GM19328 (cell line): ENCODE measurements around the gene FSIP1.
"Not testable (repeated sequence)": the region's sequence is repeated elsewhere in the genome, so short reads cannot be mapped to it uniquely, and the experiment has no call there.

Experiments used
- ATAC-seq: cut with Tn5 transposase; IDR thresholded peaks from one replicate; pipeline ENCODE4 v1.9.1; 2021; ENCODE audit warnings: mild to moderate bottlenecking, moderate library complexity; ENCODE audit not compliant: unreplicated experiment

The FSIP1 gene

DNA sequence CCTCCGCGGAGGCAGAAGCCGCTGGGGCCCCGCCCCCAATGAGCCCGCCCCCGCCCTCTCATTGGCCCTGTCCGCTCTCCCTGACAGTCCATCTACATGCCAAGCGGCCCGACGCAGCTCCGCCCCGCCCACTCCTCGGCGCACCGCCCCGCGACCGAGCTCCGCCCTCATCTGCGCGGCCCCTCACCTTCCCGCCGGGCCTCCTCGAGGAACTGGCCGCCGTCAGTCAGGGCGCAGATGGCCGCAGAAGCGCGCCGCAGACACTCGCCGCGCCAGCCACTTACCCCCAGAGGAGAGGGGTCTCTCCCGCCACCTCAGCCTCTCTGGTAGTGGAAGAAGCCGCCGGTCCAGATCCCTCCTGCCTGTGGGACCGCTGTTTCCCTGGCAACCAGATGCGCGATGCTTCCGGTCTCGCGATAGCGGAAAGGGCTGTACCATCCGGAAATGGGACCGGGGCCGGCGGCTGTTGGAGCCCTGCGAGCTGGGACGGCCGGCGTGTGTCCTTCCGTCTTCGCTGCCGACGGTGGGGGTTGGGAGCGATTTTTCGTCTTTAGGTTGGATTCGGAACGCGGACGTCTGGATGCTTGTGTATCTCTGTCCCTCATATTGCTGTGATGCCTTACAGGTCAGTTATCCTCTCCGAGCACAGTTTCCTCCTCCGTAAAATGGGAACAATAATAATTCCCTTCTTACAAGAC lies at the start of gene FSIP1:
Gene FSIP1 (minus strand): TSS at position 401 of the 698 bp plus-strand sequence. CDS start 6,317 bp downstream, outside the sequence.
- ATAC-seq, result peak; percentile 99

DNA sequence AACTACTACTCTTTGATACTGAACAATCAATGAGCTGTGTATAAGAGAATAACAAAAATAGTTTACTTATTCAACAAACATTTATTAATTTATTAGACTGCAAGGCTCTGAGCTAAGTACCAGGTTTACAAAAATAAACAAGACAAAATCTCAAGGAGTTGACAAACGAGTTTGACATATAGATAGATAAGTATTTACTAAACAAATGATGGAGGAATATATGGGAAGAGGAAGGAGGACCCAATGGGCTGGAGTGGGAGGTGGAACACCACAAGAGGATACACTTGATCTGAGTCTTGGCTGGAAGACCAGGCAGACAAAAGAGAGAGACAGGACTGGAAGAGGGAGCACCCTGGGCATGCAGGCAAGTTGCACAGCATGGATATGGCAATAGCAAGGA lies 47.5 kb upstream of the FSIP1 start:
- ATAC-seq, result no peak

DNA sequence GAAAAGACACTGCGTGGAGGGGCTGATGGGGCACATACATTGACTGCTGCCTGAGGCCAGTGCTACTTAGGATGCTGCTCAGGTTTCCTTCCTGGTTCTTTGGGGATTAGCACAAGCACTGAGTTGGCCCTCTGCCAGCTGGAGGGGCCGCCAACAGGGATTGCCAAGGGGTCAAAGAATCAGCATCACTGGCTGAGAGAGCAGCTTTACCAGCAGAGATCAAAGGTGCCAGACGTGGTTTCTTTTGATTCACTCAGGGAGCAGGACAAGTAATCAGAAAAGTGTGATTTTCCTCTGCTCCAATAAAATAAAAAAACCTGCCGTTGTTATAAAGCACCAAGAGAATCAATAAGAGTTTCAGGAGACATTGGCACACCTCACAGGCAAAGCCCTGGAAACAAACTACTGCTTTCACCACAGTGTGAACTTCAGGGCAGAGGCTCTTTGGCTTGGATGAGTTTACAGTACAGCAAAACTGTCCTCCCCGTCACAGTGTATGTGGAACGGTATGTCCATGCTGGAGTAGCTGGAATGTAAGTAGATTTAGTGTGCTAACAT lies 45.8 kb upstream of the FSIP1 start:
- no peak for ATAC-seq

DNA sequence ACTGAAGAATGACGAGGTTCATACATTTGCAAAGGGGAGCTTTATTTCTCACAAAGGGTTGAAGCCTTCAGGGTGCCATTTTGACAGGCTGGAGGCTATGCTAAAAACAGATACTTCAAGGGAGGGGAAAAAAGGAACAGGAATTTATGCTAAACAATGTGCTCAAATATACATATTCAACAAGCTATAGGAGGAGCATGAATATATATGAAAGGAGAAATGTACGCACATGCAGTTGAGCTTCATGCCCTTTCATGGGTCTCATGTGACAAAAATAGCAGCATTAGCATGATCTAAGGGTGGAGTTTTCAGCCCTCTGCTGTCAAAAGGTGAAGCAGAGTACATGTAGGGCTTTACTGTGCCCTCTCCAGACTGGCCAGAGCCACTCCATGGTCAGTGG lies 44.3 kb upstream of the FSIP1 start:
- no peak for ATAC-seq

DNA sequence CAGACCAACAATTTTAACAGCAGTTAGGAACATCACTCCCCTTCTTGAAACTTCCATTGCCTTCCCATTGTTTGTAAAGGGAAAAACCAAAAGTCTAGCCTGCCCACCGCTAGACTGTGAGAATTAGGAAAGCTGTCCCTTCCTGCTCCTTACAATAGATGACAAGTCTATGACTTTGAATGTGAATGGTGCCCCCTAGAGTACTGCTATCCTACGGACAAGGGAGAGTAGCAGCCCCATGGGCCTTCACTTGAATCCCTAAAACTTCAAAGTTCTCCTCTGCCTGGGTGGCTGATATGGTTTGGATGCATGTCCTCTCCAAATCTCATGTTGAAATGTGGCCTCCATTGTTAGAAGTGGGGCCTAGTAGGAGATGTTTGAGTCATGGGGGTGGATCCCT lies 41.0 kb upstream of the FSIP1 start:
- no peak for ATAC-seq

DNA sequence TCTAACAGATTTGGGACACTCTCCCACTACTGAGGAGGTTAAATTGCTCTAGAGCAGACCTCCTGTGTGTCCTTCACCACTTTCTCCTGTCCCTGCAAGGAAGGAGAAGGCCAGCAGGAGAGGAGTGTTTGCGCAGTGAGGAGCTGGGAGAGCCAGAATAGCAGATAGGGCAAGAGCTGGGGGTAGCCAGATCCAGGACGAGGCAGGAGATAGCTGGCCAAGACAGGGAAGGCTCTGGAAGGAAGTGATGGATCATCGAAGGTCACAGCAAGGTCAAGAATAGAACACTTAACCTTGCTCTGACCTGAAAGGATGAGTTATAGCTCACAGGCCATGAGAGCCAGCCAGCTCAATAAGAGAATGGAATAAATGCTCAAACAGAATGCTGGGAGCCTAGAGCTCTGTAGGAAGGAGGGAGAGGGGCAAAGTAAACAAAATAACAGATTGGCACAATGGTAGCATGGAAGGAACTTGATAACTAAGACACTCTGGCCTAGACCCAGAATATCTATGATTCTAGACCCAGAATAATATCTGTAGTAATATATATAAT lies 37.5 kb upstream of the FSIP1 start:
- ATAC-seq, result no peak

DNA sequence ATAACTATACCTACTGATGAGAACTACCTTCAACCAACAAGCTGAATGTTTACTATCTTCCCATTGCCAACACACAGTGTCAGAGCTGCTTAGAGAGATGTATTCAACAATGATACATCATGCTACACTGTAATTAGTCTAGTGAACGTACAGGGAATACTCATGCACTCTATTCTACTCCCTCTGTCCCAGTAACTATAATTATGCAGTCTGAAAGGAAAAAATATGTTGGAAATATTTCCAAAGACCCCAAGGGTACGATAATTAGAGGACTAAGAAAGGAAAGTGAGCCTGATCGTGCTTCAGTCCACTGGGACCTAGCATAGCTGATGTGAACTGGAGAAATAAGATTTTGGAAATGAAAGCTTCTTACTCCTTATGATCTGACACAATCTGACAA lies 36.9 kb upstream of the FSIP1 start:
- ATAC-seq, result no peak

DNA sequence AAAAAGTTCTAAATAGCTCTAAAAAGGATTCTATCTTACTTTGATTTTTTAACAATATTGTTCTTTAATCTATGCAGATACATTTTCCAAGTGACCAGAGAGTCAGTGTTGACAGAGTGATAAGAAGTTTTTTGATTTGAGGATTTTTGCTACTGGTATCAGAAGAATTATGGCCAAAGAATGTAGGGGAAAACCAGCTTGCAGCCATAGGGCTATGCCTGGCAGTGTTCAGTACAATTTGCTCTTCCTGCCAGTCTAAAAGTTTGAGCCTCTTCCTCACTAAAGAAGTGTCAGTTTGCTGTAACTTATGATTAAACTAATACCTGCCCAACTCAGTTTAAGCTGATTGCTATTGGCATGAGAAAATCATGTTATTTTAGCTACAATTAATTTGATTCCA lies 35.3 kb upstream of the FSIP1 start:
- ATAC-seq, result no peak

DNA sequence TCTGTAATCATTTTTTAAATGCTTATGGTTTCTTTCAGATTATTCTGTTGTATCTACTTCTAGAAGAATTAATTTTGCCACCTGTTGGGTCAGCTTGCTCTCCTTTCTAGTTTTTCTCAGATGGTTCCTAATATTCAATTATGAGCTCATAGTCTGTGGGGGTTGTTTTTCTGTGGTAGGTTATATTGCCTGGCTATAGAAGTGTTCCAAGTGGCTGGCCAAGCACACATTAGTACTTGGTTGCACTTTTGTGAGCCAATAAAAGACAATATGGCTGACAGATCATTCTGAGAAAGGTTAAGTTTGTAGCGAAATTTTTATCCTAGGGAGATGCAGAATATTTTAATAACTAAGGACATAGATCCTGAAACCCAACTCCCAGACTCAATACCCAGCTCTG lies 31.8 kb upstream of the FSIP1 start:
- no peak for ATAC-seq

DNA sequence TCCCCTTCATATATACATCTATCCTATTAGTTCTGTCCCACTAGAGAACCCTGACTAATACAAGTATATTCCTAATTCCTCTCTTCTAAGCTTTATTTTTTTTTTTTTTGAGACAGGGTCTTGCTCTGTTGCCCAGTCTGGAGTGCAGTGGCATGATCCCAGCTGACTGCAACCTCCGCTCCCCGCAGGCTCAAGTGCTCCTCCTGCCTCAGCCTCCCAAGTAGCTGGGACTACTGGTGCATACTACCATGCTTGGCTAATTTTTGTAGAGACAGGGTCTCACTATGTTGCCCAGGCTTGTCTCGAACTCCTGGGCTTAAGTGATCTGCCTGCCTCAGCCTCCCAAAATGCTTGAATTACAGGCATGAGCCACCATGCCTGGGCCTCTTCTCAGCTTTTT lies 30.0 kb upstream of the FSIP1 start:
- ATAC-seq, result not testable (repeated sequence)

DNA sequence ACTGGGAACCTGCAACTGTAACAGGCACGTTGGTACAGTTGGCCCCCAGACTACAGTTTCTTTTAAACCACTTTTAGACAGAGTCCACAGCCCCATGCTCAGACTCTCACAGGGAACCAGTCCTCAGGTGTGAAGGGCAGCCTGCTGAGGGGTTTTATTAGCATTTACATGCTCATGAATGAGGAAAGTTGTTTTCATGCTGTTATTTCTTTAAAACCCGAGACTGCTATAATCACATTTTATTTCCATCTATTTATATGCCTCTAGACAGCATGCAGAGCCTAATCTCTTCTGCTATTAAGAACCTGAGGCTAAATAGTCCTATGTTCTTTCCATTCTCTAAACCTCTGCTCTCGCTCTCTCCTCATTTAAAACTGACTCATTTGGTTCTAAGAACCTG lies 26.3 kb upstream of the FSIP1 start:
- no peak for ATAC-seq

DNA sequence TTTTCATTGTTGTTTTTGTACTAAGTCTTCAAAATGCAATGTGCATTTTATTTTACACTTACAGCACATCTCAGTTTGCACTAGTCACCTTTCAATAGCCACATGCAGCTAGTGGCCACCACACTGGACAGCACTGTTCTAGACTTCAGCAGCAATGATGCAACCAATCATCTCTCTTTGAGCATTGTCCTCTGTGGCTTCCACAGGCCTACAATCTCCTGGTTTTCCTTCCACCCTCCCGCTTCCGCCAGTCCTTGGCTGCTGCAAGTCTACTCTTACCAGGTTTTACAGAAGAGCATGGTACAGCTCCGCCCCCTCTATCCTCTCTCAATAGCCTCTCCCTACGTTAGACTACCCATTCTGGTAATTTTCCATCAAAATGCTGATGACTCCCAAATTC lies 25.1 kb upstream of the FSIP1 start:
- no peak for ATAC-seq

DNA sequence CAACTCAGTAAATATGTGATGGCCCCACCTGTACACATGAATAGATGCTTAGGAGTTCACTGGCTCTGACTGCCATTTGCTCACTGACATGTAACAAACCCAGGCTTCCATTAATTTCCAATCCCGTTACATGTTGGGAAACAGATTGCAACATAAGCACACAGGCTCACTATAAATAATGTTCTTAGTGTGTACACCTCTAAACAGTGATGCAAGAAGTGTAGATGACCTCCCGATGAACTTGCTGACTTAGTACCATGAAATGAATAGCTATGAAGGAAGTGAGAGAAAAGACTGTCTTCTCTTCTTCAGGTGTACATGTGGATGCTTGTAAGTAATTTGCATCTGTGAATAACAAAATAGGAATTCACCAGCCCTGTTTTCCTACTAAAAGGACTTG lies 21.4 kb upstream of the FSIP1 start:
- no peak for ATAC-seq

DNA sequence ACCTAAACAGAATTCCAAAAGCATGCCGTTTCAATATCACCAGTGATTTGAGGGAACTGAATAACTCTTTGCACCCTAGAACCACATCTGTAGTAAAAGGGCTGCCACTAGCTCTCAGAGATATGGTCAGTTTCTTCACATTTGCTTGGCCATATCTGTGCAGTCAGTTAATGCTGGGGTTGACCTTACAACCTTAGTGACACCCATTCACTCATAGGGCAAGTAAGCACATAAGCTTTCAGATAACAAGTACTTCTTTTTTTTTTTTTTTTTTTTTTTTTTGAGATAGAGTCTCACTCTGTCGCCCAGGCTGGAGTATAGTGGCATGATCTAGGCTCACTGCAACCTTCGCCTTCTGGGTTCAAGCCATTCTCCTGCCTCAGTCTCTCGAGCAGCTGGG lies 20.4 kb upstream of the FSIP1 start:
- no peak for ATAC-seq

DNA sequence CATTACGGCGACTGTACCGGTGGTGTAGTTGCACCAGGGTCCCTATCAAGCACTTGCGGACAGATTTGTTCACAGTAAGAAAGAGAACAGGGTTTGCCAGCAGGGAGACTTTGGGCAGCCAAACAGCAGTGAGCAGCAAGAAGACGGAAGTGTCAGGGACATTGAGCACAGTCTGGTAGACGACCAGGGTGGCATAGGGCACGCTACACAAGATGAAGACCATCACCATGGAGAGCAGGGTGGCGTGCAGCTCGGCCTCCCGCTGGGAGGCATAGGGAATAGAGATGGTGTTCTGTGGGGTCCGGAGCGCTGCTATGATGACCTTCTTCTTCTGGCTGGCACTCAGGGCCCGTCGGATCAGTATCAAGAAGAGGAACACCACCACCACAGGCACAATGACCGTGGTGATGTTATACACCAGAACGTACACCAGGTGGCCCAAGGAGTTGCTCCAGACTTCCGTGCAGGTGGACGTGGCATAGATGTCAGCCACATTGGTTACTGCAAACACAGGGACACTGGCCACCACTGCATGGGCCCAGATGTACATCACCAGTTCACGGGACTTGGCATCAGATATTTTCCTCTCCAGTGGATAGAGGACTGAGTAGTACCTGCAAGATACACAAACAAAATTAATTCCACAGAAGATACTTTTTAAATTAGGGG lies 19.1 kb upstream of the FSIP1 start:
- ATAC-seq, result peak; percentile 80

DNA sequence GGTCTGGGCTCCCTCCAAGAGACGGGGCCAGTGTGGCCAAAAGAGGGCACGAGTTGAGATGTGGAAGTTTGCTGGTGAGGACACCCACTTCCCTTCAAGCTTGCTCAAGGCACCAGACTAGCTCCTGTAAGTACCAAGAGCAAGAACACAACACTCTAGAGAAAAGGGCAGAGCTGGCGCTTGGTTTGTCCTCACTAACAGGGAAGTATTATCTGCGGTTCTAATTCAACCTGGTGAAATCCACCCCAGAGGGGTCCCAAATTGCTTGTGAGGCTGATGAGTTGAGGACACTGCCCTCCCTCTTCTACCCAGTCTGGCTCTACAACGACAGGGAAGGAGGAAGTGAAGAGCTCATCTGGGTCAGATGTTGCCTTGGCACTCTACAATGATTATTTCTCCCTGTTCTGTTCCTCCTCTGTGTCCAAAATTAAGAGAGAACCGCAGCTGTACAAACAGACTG lies 16.9 kb upstream of the FSIP1 start:
- ATAC-seq, result no peak

DNA sequence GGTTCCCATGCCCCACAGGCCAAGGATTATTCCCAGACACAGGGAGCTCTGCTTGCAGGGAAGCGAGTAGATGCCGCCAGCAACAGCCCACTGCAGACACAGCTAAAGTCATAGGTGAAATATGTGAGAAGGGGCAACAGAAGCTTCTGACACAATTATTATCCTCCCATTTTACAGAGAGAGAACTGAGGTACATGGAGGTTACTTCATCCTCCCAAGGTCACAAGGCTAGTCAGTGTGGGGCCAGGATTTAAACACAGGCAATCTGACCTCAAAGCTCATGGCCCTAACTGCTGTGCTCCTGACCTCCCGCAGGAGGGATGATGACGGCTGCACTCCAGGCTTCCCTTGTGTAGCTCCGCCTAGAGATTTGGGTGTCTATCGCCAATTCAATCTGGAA lies 15.7 kb upstream of the FSIP1 start:
- ATAC-seq, result no peak

DNA sequence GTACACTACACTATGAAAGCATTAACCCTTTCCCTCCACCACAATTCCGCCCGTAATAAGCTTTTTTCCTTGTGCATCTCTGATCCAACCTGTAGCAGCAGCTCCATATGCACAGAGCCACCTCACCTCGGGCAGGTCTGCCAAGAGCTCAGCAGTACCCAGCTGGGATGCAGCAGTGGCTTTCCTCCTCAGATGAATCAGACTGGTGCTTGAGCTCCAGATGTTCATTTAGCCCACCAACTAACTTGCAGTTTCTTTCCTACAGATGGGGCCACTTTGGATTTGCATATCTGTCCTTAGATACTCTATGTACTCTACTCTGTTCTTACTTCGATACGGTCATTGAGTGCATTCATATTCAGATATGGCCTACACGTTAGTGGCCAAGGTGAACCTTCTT lies 14.8 kb upstream of the FSIP1 start:
- no peak for ATAC-seq

DNA sequence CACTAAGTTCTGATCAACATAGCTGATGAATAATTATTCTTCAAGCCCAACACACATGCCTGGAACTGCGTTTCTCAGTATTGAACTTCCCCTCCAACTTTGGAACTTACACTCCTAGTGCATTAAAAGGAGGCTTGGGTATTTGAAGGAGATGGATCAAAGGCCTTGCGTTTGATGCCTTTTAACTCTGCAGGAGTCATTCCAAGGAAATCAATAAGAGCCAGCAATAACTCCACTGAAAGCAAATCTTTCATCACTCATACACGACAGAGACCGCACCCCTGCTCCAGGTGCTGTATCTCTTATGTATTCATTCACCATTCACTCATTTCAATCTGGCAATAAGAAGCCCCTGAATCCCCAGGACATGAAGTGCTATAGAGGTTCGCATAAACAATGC lies 14.0 kb upstream of the FSIP1 start:
- no peak for ATAC-seq

DNA sequence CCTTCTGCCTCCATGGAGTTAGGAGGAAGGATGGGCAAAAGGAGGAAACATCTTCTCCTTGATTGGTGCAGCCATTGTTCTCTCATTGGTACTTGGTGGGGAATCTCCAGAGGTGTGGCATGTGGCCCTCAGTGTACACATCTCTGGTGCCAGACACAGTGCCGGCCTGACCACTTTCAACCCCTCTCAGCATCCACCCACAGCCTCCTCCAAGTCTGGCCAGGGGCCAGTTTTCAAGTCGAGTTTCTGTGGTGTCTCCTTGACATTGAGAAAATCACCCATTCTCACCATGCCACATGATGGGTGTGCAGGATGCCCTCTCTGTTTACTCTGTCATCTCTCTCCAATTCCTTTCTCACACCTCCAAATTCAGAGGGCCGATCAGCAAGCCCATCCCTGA lies 12.8 kb upstream of the FSIP1 start:
- ATAC-seq, result no peak

DNA sequence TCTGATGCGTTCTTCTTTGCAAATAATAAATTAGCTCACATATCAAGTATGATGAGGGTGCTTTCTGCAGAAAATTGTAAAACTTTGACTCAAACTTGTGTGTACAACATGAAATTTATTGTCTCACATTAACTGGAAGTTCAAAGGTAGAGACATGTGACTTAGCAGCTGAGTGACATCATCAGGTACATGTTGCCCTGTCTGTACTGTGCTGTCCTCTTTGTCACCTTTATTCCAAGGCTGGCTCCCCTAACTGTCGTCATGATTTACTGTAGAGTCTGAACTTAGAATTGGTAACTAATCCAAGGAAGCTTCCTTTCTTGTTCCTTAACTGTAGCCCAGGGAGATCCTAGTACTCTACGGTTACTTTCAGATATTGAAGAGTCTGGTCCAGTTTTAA lies 12.3 kb upstream of the FSIP1 start:
- no peak for ATAC-seq

DNA sequence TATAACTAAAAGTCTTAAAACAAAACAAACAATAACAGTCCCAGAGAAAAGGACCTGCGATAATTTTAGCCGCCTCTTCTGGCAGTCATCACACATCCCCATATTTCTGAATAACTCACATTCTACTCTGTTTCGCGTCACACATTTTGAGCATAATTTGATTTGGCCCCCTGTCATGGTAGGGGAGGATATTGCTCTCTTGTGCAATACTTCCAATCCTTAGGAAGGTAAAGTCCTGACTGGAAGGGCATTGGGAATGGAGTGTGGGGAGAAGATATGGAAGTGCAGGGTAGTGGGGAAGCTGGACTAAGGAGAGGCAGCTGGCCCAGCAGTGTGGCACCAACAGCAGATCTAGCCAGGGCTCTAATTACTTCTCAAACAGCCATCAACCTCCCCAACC lies 11.3 kb upstream of the FSIP1 start:
- no peak for ATAC-seq
